ENCODE data around the gene SPTLC1. TPM values are rescaled to one million over a fixed set of nuclear protein-coding genes. Genes with fewer than 3 reads are reported as not detected.
"Not testable (repeated sequence)": the region's sequence is repeated elsewhere in the genome, so short reads cannot be mapped to it uniquely, and the experiment has no call there.

SPTLC1 gene
- total RNA-seq, 1 donor from 2014 or later: 45.9 TPM

GRCh38 chr9:92133949-92134604 lies 18.9 kb upstream of the SPTLC1 start:
- Mint-ChIP-seq H3K4me3 (ENCODE audit: unreplicated experiment) (peak overlapping the region; percentile 25), H3K27ac (ENCODE audit: unreplicated experiment) (no peak overlapping the region), H3K27me3 (ENCODE audit: unreplicated experiment) (peaks cover 7% of the 10 kb centered on the region), H3K9me3 (ENCODE audit: unreplicated experiment) (peaks cover 5% of the 10 kb centered on the region), H3K36me3 (ENCODE audit: unreplicated experiment) (peaks cover 10% of the 10 kb centered on the region), H3K4me1 (ENCODE audit: low read depth, unreplicated experiment) (peaks cover 9% of the 10 kb centered on the region)
- DNase-seq: peak; percentile 91
- TF ChIP-seq, protein P1, sequence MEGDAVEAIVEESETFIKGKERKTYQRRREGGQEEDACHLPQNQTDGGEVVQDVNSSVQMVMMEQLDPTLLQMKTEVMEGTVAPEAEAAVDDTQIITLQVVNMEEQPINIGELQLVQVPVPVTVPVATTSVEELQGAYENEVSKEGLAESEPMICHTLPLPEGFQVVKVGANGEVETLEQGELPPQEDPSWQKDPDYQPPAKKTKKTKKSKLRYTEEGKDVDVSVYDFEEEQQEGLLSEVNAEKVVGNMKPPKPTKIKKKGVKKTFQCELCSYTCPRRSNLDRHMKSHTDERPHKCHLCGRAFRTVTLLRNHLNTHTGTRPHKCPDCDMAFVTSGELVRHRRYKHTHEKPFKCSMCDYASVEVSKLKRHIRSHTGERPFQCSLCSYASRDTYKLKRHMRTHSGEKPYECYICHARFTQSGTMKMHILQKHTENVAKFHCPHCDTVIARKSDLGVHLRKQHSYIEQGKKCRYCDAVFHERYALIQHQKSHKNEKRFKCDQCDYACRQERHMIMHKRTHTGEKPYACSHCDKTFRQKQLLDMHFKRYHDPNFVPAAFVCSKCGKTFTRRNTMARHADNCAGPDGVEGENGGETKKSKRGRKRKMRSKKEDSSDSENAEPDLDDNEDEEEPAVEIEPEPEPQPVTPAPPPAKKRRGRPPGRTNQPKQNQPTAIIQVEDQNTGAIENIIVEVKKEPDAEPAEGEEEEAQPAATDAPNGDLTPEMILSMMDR (IDR thresholded peaks at IDR 0.05; ENCODE audit: partially characterized antibody, unreplicated experiment): peak; percentile 97

DNA sequence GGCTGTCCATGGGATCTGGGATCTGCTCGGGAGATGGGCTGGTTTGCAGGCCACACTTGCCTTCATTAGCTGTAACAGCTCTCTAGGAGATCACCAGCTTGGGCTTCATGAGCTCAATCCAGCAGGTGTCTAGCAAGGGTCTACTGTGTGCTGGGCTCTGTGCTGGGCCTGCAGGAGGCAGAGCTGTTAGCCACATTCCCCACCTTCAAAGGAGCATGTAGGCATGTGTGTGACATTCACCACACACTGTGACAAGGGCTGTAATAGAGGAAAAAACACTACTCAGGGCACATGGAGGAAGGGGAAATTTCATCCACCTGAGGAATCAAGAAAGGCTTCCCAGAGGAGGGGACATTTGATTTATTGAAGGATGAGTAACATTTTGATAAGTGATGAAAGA lies 17.7 kb upstream of the SPTLC1 start:
- H3K27me3 Mint-ChIP-seq (ENCODE audit: unreplicated experiment); H3K9me3 Mint-ChIP-seq (ENCODE audit: unreplicated experiment); H3K4me1 Mint-ChIP-seq (ENCODE audit: low read depth, unreplicated experiment); DNase-seq; H3K4me3 Mint-ChIP-seq (ENCODE audit: unreplicated experiment); H3K27ac Mint-ChIP-seq (ENCODE audit: unreplicated experiment): not testable (repeated sequence)
- H3K36me3 Mint-ChIP-seq (ENCODE audit: unreplicated experiment): peaks cover 10% of the 10 kb centered on the region

DNA sequence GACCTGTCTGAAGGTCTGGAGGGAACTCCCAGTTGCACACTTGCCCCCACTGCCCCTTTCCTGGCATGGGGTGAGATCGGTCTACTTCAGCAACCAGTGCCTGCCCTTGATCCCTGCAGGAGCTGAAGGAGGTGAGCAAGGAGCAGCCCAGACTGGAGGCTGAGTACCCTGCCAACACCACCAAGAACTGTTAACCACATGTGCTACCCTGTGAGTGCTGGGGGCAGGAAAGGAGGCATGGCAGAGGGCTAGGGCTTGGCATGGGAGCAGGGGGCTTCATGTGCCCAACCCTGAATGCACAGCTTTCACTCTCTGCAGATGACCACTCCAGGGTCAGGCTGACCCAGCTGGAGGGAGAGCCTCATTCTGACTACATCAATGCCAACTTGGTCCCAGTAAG lies 17.3 kb upstream of the SPTLC1 start:
- peaks cover 7% of the 10 kb centered on the region for H3K27me3 Mint-ChIP-seq (ENCODE audit: unreplicated experiment)
- H3K4me1 Mint-ChIP-seq (ENCODE audit: low read depth, unreplicated experiment): peaks cover 6% of the 10 kb centered on the region
- H3K4me3 Mint-ChIP-seq (ENCODE audit: unreplicated experiment): no peak overlapping the region
- H3K36me3 Mint-ChIP-seq (ENCODE audit: unreplicated experiment): peaks cover 10% of the 10 kb centered on the region
- TF ChIP-seq, protein P1 (IDR thresholded peaks at IDR 0.05; ENCODE audit: partially characterized antibody, unreplicated experiment): no peak
- no peak overlapping the region for H3K27ac Mint-ChIP-seq (ENCODE audit: unreplicated experiment)
- no peak for DNase-seq
- H3K9me3 Mint-ChIP-seq (ENCODE audit: unreplicated experiment): peaks cover 3% of the 10 kb centered on the region

DNA sequence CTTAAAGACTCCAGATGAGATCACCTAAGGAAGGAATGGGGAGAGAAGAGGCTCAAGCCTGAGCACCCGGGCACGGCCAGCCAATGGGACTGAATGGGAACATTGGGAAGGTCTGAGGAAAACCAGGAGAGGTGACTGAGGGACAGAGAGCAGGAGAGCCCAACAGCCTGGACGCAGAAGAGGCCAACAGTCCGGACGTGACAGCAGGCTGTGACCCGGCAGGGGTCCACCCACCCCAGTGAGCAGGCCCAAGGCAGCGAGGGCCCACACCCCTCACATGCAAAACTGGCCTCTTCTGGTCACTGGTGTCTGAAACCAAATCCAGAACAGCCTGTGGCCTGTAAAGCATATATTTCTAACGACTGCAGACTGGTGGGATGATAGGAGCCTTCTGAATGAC lies 7.6 kb upstream of the SPTLC1 start:
- H3K27ac Mint-ChIP-seq (ENCODE audit: unreplicated experiment): peak overlapping the region; percentile 62
- H3K4me1 Mint-ChIP-seq (ENCODE audit: low read depth, unreplicated experiment): no peaks in the 10 kb centered on the region
- peaks cover 2% of the 10 kb centered on the region for H3K27me3 Mint-ChIP-seq (ENCODE audit: unreplicated experiment)
- no peak for DNase-seq
- peaks cover 2% of the 10 kb centered on the region for H3K9me3 Mint-ChIP-seq (ENCODE audit: unreplicated experiment)
- peaks cover 9% of the 10 kb centered on the region for H3K36me3 Mint-ChIP-seq (ENCODE audit: unreplicated experiment)
- TF ChIP-seq, protein P1 (IDR thresholded peaks at IDR 0.05; ENCODE audit: partially characterized antibody, unreplicated experiment): no peak
- no peak overlapping the region for H3K4me3 Mint-ChIP-seq (ENCODE audit: unreplicated experiment)

- no peak overlapping the region for H3K4me3 Mint-ChIP-seq (ENCODE audit: unreplicated experiment)
- H3K9me3 Mint-ChIP-seq (ENCODE audit: unreplicated experiment): peaks cover 2% of the 10 kb centered on the region
- TF ChIP-seq, protein P1 (IDR thresholded peaks at IDR 0.05; ENCODE audit: partially characterized antibody, unreplicated experiment): no peak
- no peaks in the 10 kb centered on the region for H3K4me1 Mint-ChIP-seq (ENCODE audit: low read depth, unreplicated experiment)
- peaks cover 9% of the 10 kb centered on the region for H3K36me3 Mint-ChIP-seq (ENCODE audit: unreplicated experiment)
- no peak overlapping the region for H3K27ac Mint-ChIP-seq (ENCODE audit: unreplicated experiment)
- peaks cover 2% of the 10 kb centered on the region for H3K27me3 Mint-ChIP-seq (ENCODE audit: unreplicated experiment)
- no peak for DNase-seq
Measured at GRCh38 chr9:92122061-92122460, 6.8 kb upstream of the SPTLC1 start.
